ENCODE measurements around the gene FHL2.

- TF ChIP-seq CTCF (IDR thresholded peaks at IDR 0.05) (no peak), POLR2A (IDR thresholded peaks at IDR 0.05) (no peak), EP300 (IDR thresholded peaks at IDR 0.05) (no peak)
Observed at GRCh38 chr2:105432044-105432399, 33.2 kb upstream of the FHL2 start.
